ENCODE measurements around the gene CYP4A11. TPM values are rescaled to one million over a fixed set of nuclear protein-coding genes. Genes with fewer than 3 reads are reported as not detected.
"Not testable (repeated sequence)": the region's sequence is repeated elsewhere in the genome, so short reads cannot be mapped to it uniquely, and the experiment has no call there.

The CYP4A11 gene
- total RNA-seq, 2 donors from 2014 or later = 0.24 to 0.62 TPM

DNA sequence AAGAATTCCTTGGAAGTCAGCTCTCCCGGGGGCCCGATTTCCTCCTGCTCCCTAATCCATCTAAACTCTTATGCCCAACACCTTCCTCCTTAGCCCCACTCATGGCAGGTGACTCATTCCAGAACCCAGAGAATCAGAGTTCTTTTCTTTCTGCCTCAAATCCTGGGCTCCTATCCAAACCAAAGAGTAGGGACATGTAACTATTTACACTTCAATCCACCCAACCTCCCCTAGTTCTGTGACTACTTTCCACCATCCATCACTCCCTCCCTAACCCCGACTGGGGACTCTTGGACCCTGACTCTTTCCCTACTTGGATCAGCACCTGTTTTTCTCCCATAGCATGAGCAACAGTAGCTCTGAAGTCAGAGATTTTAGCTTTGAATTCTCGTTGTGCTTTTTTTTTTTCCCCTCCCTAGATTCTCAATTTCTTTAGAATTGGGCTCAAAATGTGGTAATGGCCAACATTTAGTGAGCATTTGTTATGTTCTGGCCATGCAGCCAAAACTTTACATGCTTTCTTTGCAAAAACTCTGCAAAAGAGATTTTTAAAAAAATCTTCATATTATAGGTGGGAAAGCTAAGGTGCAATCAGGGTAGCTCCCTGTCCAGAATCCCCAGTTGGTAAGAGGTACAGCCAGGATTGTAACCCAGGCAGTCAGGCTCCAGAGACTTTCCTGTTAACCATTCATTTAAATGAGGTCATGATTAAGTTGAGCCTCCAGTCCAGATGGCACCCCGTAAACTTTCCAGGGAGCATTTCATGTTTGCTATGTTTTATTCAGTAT, 7.5 kb upstream of the CYP4A11 start:
- TF ChIP-seq, protein P1, sequence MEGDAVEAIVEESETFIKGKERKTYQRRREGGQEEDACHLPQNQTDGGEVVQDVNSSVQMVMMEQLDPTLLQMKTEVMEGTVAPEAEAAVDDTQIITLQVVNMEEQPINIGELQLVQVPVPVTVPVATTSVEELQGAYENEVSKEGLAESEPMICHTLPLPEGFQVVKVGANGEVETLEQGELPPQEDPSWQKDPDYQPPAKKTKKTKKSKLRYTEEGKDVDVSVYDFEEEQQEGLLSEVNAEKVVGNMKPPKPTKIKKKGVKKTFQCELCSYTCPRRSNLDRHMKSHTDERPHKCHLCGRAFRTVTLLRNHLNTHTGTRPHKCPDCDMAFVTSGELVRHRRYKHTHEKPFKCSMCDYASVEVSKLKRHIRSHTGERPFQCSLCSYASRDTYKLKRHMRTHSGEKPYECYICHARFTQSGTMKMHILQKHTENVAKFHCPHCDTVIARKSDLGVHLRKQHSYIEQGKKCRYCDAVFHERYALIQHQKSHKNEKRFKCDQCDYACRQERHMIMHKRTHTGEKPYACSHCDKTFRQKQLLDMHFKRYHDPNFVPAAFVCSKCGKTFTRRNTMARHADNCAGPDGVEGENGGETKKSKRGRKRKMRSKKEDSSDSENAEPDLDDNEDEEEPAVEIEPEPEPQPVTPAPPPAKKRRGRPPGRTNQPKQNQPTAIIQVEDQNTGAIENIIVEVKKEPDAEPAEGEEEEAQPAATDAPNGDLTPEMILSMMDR (conservative IDR thresholded peaks at IDR 0.05) = no peak
- no peaks in the 10 kb centered on the region for H3K36me3 Mint-ChIP-seq (ENCODE audit: low read depth)
- H3K27ac ChIP-seq (ENCODE audit: low read depth, low read length) = no peak overlapping the region
- no peaks in the 10 kb centered on the region for H3K4me1 ChIP-seq (ENCODE audit: control insufficient read depth, insufficient read depth, low read length)
- no peak overlapping the region for H3K4me3 Mint-ChIP-seq
- peaks cover 25% of the 10 kb centered on the region for H3K4me1 Mint-ChIP-seq
- H3K27me3 ChIP-seq (ENCODE audit: control insufficient read depth, insufficient read depth, low read length, poor library complexity, severe bottlenecking) = no peaks in the 10 kb centered on the region
- peaks cover 1% of the 10 kb centered on the region for H3K9me3 Mint-ChIP-seq
- no peak overlapping the region for H3K9ac ChIP-seq (ENCODE audit: extremely low read depth, low read length, poor library complexity, severe bottlenecking)
- H3K36me3 ChIP-seq (ENCODE audit: control insufficient read depth, insufficient read depth, low read length) = no peaks in the 10 kb centered on the region
- no peaks in the 10 kb centered on the region for H3K9me3 ChIP-seq (ENCODE audit: control insufficient read depth, low read length)
- no peak for DNase-seq
- H3K4me3 ChIP-seq (ENCODE audit: low read length) = no peak overlapping the region
- no peak overlapping the region for H3K27ac Mint-ChIP-seq
- 87 to 88% methylated on average over 3 to 4 of the region's 5 CpGs for WGBS, 2 experiments (ENCODE audit: insufficient coverage in 1 of 2, insufficient read length in 1 of 2)
- H3K27me3 Mint-ChIP-seq (ENCODE audit: insufficient read depth) = peaks cover 6% of the 10 kb centered on the region

DNA sequence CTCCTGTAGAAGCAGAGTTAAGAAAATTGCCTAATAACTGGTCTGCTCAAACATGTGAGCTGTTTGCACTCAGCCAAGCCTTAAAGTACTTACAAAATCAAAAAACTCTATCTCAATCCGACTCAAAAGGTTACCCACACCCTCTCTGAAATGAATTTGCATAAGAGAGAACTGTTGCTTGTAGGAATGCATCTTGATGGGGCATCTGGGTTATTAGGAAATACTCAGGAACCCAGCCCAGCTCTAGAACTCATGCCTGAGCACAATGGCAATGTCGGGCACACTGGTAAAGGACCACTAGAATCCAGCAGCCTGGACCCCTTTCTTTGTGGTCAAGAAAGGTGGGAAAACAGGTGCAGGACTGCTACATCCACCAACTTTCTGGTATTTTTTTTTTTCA, 6.4 kb upstream of the CYP4A11 start:
- H3K27ac ChIP-seq (ENCODE audit: low read depth, low read length); H3K27ac Mint-ChIP-seq; H3K9me3 Mint-ChIP-seq; DNase-seq; H3K27me3 Mint-ChIP-seq (ENCODE audit: insufficient read depth); H3K9me3 ChIP-seq (ENCODE audit: control insufficient read depth, low read length); H3K9ac ChIP-seq (ENCODE audit: extremely low read depth, low read length, poor library complexity, severe bottlenecking); H3K36me3 Mint-ChIP-seq (ENCODE audit: low read depth); H3K4me1 ChIP-seq (ENCODE audit: control insufficient read depth, insufficient read depth, low read length); H3K36me3 ChIP-seq (ENCODE audit: control insufficient read depth, insufficient read depth, low read length); H3K27me3 ChIP-seq (ENCODE audit: control insufficient read depth, insufficient read depth, low read length, poor library complexity, severe bottlenecking); H3K4me3 ChIP-seq (ENCODE audit: low read length); H3K4me3 Mint-ChIP-seq: not testable (repeated sequence)
- H3K4me1 Mint-ChIP-seq = peaks cover 17% of the 10 kb centered on the region
- WGBS, 2 experiments (ENCODE audit: insufficient coverage in 1 of 2, insufficient read length in 1 of 2) = 88 to 93% methylated on average over 1 of the region's 2 CpGs

DNA sequence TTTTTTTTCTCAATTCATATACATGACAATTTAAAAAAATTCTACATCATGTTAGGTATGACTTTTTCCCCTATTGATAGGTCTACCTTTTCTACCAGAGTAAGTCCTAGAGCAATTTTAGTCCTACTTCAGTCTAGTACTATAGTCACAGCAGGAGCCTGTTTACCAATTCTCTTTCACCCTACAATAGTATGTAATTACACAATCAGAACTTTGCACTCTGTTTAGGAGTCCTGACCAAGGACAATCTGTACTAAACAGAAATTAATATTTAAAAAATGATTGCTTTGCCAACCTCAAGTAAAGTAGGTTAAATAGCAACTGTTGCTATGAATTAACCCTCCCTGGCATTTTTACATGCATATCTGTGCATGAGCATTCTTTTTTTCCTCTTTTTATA, 810 bp upstream of the CYP4A11 start:
- H3K36me3 Mint-ChIP-seq (ENCODE audit: low read depth) = no peaks in the 10 kb centered on the region
- Histone ChIP-seq H3K9ac (ENCODE audit: extremely low read depth, low read length, poor library complexity, severe bottlenecking) (no peak overlapping the region), H3K9me3 (ENCODE audit: control insufficient read depth, low read length) (no peaks in the 10 kb centered on the region), H3K36me3 (ENCODE audit: control insufficient read depth, insufficient read depth, low read length) (no peaks in the 10 kb centered on the region), H3K27ac (ENCODE audit: low read depth, low read length) (no peak overlapping the region), H3K27me3 (ENCODE audit: control insufficient read depth, insufficient read depth, low read length, poor library complexity, severe bottlenecking) (no peaks in the 10 kb centered on the region), H3K4me3 (ENCODE audit: low read length) (no peak overlapping the region), H3K4me1 (ENCODE audit: control insufficient read depth, insufficient read depth, low read length) (no peaks in the 10 kb centered on the region)
- TF ChIP-seq, protein P1 (conservative IDR thresholded peaks at IDR 0.05) = no peak
- no peak for DNase-seq
- no peak overlapping the region for H3K4me3 Mint-ChIP-seq
- H3K27me3 Mint-ChIP-seq (ENCODE audit: insufficient read depth) = peaks cover 10% of the 10 kb centered on the region
- peaks cover 4% of the 10 kb centered on the region for H3K9me3 Mint-ChIP-seq
- H3K27ac Mint-ChIP-seq = no peak overlapping the region
- H3K4me1 Mint-ChIP-seq = peaks cover 14% of the 10 kb centered on the region

DNA sequence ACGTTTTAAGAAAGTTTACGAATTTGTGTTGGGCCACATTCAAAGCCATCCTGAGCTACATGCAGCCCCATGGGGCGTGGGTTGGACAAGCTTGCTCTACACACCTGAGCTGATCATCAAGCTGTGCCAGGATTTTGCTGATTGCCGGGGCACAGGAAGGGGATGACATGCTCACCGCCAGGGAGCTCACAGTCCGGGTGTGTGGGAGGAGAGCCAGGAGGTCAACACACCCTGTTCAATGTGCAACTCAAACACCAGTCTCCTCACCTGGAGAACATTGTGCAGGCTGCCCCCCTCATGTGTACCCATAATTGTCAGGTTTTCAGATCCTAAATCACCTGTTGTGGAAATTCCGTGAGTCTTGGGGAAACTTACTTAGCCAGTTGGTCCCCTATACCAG, 969 bp downstream of the CYP4A11 start:
- H3K9ac ChIP-seq (ENCODE audit: extremely low read depth, low read length, poor library complexity, severe bottlenecking) = no peak overlapping the region
- TF ChIP-seq, protein P1 (conservative IDR thresholded peaks at IDR 0.05) = no peak
- H3K27me3 ChIP-seq (ENCODE audit: control insufficient read depth, insufficient read depth, low read length, poor library complexity, severe bottlenecking) = no peaks in the 10 kb centered on the region
- no peak for DNase-seq
- H3K4me1 ChIP-seq (ENCODE audit: control insufficient read depth, insufficient read depth, low read length) = no peaks in the 10 kb centered on the region
- no peak overlapping the region for H3K27ac ChIP-seq (ENCODE audit: low read depth, low read length)
- peaks cover 14% of the 10 kb centered on the region for H3K4me1 Mint-ChIP-seq
- H3K4me3 Mint-ChIP-seq = no peak overlapping the region
- H3K36me3 Mint-ChIP-seq (ENCODE audit: low read depth) = no peaks in the 10 kb centered on the region
- WGBS, 2 experiments (ENCODE audit: insufficient coverage in 1 of 2, insufficient read length in 1 of 2) = 93 to 98% methylated on average over 5 to 7 of the region's 7 CpGs
- H3K9me3 ChIP-seq (ENCODE audit: control insufficient read depth, low read length) = no peaks in the 10 kb centered on the region
- no peak overlapping the region for H3K4me3 ChIP-seq (ENCODE audit: low read length)
- no peaks in the 10 kb centered on the region for H3K36me3 ChIP-seq (ENCODE audit: control insufficient read depth, insufficient read depth, low read length)
- peaks cover 4% of the 10 kb centered on the region for H3K9me3 Mint-ChIP-seq
- H3K27me3 Mint-ChIP-seq (ENCODE audit: insufficient read depth) = peaks cover 10% of the 10 kb centered on the region
- H3K27ac Mint-ChIP-seq = no peak overlapping the region
